OCI-LY1 (cell line): ENCODE measurements around the gene CIC.

Experiments used
- H2AFZ ChIP-seq: fragments of 200-600 bp; sonication (generic), shearing (Covaris generic); 2 replicates; pipeline ENCODE4 v1.6.0; 2014; ENCODE audit warnings: antibody characterized with exemption, mild to moderate bottlenecking, low read length
- H3F3A ChIP-seq: fragments of 200-600 bp; sonication (generic), shearing (Covaris generic); 2 replicates; pipeline ENCODE4 v1.6.0; 2014; ENCODE audit warnings: mild to moderate bottlenecking, antibody characterized with exemption, low read length, moderate library complexity; ENCODE audit not compliant: insufficient read depth
- H3K27ac ChIP-seq: fragments of 200-600 bp; sonication (generic); 2 replicates; pipeline ENCODE4 v1.5.1; 2014; ENCODE audit warnings: low read length, mixed run types, mild to moderate bottlenecking, low read depth; ENCODE audit not compliant: poor library complexity, severe bottlenecking
- H3K27me3 ChIP-seq: fragments of 200-600 bp; sonication (generic); 2 replicates; pipeline ENCODE4 v1.6.0; 2014; ENCODE audit warnings: antibody characterized with exemption, mild to moderate bottlenecking, low read length, moderate library complexity; ENCODE audit not compliant: insufficient read depth
- H3K36me3 ChIP-seq: fragments of 200-600 bp; sonication (generic); 2 replicates; pipeline ENCODE4 v1.6.1; 2014; ENCODE audit warnings: mild to moderate bottlenecking, antibody characterized with exemption, low read length, moderate library complexity, mixed read lengths; ENCODE audit not compliant: insufficient read depth
- H3K4me1 ChIP-seq: fragments of 200-600 bp; sonication (generic); 2 replicates; pipeline ENCODE4 v1.5.1; 2014; ENCODE audit warnings: mild to moderate bottlenecking, low read length, moderate library complexity; ENCODE audit not compliant: insufficient read depth, severe bottlenecking
- H3K4me2 ChIP-seq: fragments of 200-600 bp; sonication (generic), shearing (Covaris generic); 2 replicates; pipeline ENCODE4 v1.6.1; 2014; ENCODE audit warnings: low read length
- H3K4me3 ChIP-seq: fragments of 200-600 bp; sonication (generic); 2 replicates; pipeline ENCODE4 v1.5.1; 2014; ENCODE audit warnings: low read length, low read depth, mild to moderate bottlenecking, mixed read lengths; ENCODE audit not compliant: poor library complexity, severe bottlenecking
- H3K79me2 ChIP-seq: fragments of 200-600 bp; shearing (Covaris generic); 2 replicates; pipeline ENCODE4 v1.6.1; 2016; ENCODE audit warnings: mixed run types, low read length, mixed read lengths; ENCODE audit not compliant: insufficient read depth
- H3K9ac ChIP-seq: fragments of 200-600 bp; sonication (generic), shearing (Covaris generic); 2 replicates; pipeline ENCODE4 v1.6.1; 2014; ENCODE audit warnings: mild to moderate bottlenecking, low read length, mixed read lengths
- H3K9me2 ChIP-seq: fragments of 200-600 bp; sonication (generic), shearing (Covaris generic); 2 replicates; pipeline ENCODE4 v1.6.1; 2014; ENCODE audit warnings: low read depth, mild to moderate bottlenecking, low read length, mixed read lengths
- H3K9me3 ChIP-seq: fragments of 200-600 bp; shearing (Covaris generic); 2 replicates; pipeline ENCODE4 v1.6.1; 2014; ENCODE audit warnings: low read length, mixed read lengths
- H4K20me1 ChIP-seq: fragments of 200-600 bp; sonication (generic), shearing (Covaris generic); 2 replicates; pipeline ENCODE4 v1.6.0; 2016; ENCODE audit warnings: mild to moderate bottlenecking, low read length; ENCODE audit not compliant: insufficient read depth
- CTCF ChIP-seq: fragments of 200-600 bp; sonication (generic), shearing (Covaris generic); IDR thresholded peaks from 2 replicates; pipeline ENCODE4 v1.5.1; 2017; ENCODE audit warnings: mild to moderate bottlenecking, antibody characterized with exemption, low read length, moderate library complexity, mixed read lengths
- EZH2 ChIP-seq: fragments of 200-600 bp; sonication (generic), shearing (Covaris generic); IDR thresholded peaks from 2 replicates; pipeline ENCODE4 v1.8.0; 2017; ENCODE audit warnings: borderline replicate concordance, mixed run types, mild to moderate bottlenecking, antibody characterized with exemption, low read length, moderate library complexity, mixed read lengths

CIC gene

GRCh38 chr19:42275103-42275502 lies 6.1 kb downstream of the CIC start:
- Histone ChIP-seq H3K27ac (no peak overlapping the region), H3K9ac (no peak overlapping the region), H2AFZ (no peak overlapping the region), H4K20me1 (no peaks in the 10 kb centered on the region), H3K36me3 (peaks cover 4% of the 10 kb centered on the region; the same call in 1 of the 2 replicates), H3K9me3 (no peaks in the 10 kb centered on the region), H3K4me3 (no peak overlapping the region), H3K79me2 (no peaks in the 10 kb centered on the region), H3F3A (no peaks in the 10 kb centered on the region), H3K9me2 (no peaks in the 10 kb centered on the region), H3K27me3 (no peaks in the 10 kb centered on the region), H3K4me2 (no peak overlapping the region), H3K4me1 (peaks cover 29% of the 10 kb centered on the region)
- TF ChIP-seq EZH2 (no peak), CTCF (no peak)

GRCh38 chr19:42275517-42275916 lies 6.5 kb downstream of the CIC start:
- peaks cover 25% of the 10 kb centered on the region for H3K4me1 ChIP-seq
- no peaks in the 10 kb centered on the region for H4K20me1 ChIP-seq
- H3K4me2 ChIP-seq: no peak overlapping the region
- no peaks in the 10 kb centered on the region for H3K9me2 ChIP-seq
- no peak overlapping the region for H2AFZ ChIP-seq
- H3F3A ChIP-seq: no peaks in the 10 kb centered on the region
- H3K9ac ChIP-seq: no peak overlapping the region
- H3K36me3 ChIP-seq: peaks cover 4% of the 10 kb centered on the region; the same call in 1 of the 2 replicates
- TF ChIP-seq CTCF: no peak
- TF ChIP-seq EZH2: no peak
- H3K4me3 ChIP-seq: no peak overlapping the region
- H3K79me2 ChIP-seq: no peaks in the 10 kb centered on the region
- no peaks in the 10 kb centered on the region for H3K9me3 ChIP-seq
- H3K27ac ChIP-seq: no peak overlapping the region
- H3K27me3 ChIP-seq: no peaks in the 10 kb centered on the region

GRCh38 chr19:42276284-42276683 lies 7.2 kb downstream of the CIC start:
- no peak overlapping the region for H3K27ac ChIP-seq
- H3K4me1 ChIP-seq: peaks cover 20% of the 10 kb centered on the region

More at GRCh38 chr19:42276284-42276683, 7.2 kb downstream of the CIC start:
- no peak overlapping the region for H2AFZ ChIP-seq
- no peaks in the 10 kb centered on the region for H3K79me2 ChIP-seq
- H3F3A ChIP-seq: no peaks in the 10 kb centered on the region
- H3K36me3 ChIP-seq: peaks cover 4% of the 10 kb centered on the region; the same call in 1 of the 2 replicates
- TF ChIP-seq CTCF (no peak), EZH2 (no peak)
- no peaks in the 10 kb centered on the region for H3K27me3 ChIP-seq
- no peaks in the 10 kb centered on the region for H3K9me2 ChIP-seq
- no peak overlapping the region for H3K4me2 ChIP-seq
- H3K4me3 ChIP-seq: no peak overlapping the region
- H3K9ac ChIP-seq: no peak overlapping the region
- no peaks in the 10 kb centered on the region for H3K9me3 ChIP-seq
- H4K20me1 ChIP-seq: no peaks in the 10 kb centered on the region
